H1 (cell line): ENCODE measurements around the gene UGT2B17. TPM values are rescaled to one million over a fixed set of nuclear protein-coding genes. Genes with fewer than 3 reads are reported as not detected.

Experiments
- CTCF ChIA-PET: fragments of 300-600 bp; sonication (Branson Sonifier 250); formaldehyde crosslinking; loops from one replicate; lab custom pipeline; 2021; ENCODE audit not compliant: partially characterized antibody; lab: Charles Lee
- POLR2A ChIA-PET: fragments of 300-600 bp; sonication (Branson Sonifier 250); formaldehyde crosslinking; loops from one replicate; lab custom pipeline; 2021; ENCODE audit warnings: inconsistent platforms; ENCODE audit not compliant: partially characterized antibody; lab: Charles Lee
- DNase-seq, 2 experiments: peaks; one replicate each; pipeline versions ENCODE4 v3.0.0 to v3.0.0-alpha.2; 2010 to 2022; ENCODE audit warnings: low spot score in 2 of 2, low read depth in 1 of 2, mixed read lengths in 1 of 2
- FAIRE-seq: peaks from 2 replicates; lab custom pipeline; 2011; peaks lifted over from hg19 to GRCh38; lab: Jason Lieb, UNC
- H2AFZ ChIP-seq: 2 replicates; pipeline ENCODE4 v1.8.1; 2012; ENCODE audit warnings: low read length, inconsistent platforms
- H2AK5ac ChIP-seq: 2 replicates; pipeline ENCODE4 v1.6.1; 2013; ENCODE audit warnings: low read depth, low read length
- H2BK120ac ChIP-seq: replicated peaks from 2 replicates; pipeline ENCODE3; 2013; ENCODE audit warnings: low read depth, low read length, inconsistent platforms
- H2BK12ac ChIP-seq: 2 replicates; pipeline ENCODE4 v1.6.1; 2013; ENCODE audit warnings: low read depth, low read length
- H2BK15ac ChIP-seq: 2 replicates; pipeline ENCODE4 v1.6.1; 2013; ENCODE audit warnings: low read length
- H2BK20ac ChIP-seq: 2 replicates; pipeline ENCODE4 v1.6.1; 2013; ENCODE audit warnings: low read length
- H2BK5ac ChIP-seq: 2 replicates; pipeline ENCODE4 v1.6.1; 2013; ENCODE audit warnings: low read depth, low read length
- H3K14ac ChIP-seq: 2 replicates; pipeline ENCODE4 v1.6.1; 2013; ENCODE audit warnings: inconsistent platforms; ENCODE audit not compliant: insufficient read length
- H3K18ac ChIP-seq: 2 replicates; pipeline ENCODE4 v1.6.1; 2013; ENCODE audit warnings: low read length; ENCODE audit errors: extremely low read depth
- H3K23ac ChIP-seq: 2 replicates; pipeline ENCODE4 v1.6.1; 2013; ENCODE audit warnings: inconsistent platforms; ENCODE audit not compliant: insufficient read length
- H3K23me2 ChIP-seq: 2 replicates; pipeline ENCODE4 v1.6.1; 2013; ENCODE audit warnings: low read depth, low read length
- H3K27ac ChIP-seq: 2 replicates; pipeline ENCODE4 v1.6.1; 2011; ENCODE audit warnings: low read depth, low read length, inconsistent platforms
- H3K27me3 ChIP-seq, 4 experiments: replicated peaks in 1 of 4; 1 replicate in 1 of 4; 2 replicates in 3 of 4; pipeline versions ENCODE4 v1.6.1 to v1.8.1; 2011 to 2013; ENCODE audit warnings: low read length in 3 of 4, mild to moderate bottlenecking in 3 of 4, inconsistent platforms in 2 of 4, mixed read lengths in 2 of 4, moderate library complexity in 1 of 4; ENCODE audit not compliant: control insufficient read depth in 3 of 4, insufficient read depth in 3 of 4; ENCODE audit errors: extremely low read depth in 1 of 4
- H3K36me3 ChIP-seq, 4 experiments: 2 replicates each; pipeline versions ENCODE4 v1.6.1 to v1.8.1; 2011 to 2013; ENCODE audit warnings: mild to moderate bottlenecking in 4 of 4, low read length in 3 of 4, moderate library complexity in 2 of 4, control low read depth in 1 of 4, inconsistent platforms in 1 of 4; ENCODE audit not compliant: insufficient read depth in 4 of 4, control insufficient read depth in 2 of 4
- H3K4ac ChIP-seq: replicated peaks from 2 replicates; pipeline ENCODE3; 2013; ENCODE audit warnings: low read length, low read depth, mixed read lengths, inconsistent platforms; ENCODE audit not compliant: insufficient read length
- H3K4me1 ChIP-seq, 4 experiments: replicated peaks in 1 of 4; 1 replicate in 1 of 4; 2 replicates in 3 of 4; pipeline versions ENCODE4 v1.6.1 to v1.8.1; 2011 to 2013; ENCODE audit warnings: low read length in 3 of 4, inconsistent platforms in 2 of 4, mixed read lengths in 1 of 4; ENCODE audit not compliant: insufficient read depth in 4 of 4, control insufficient read depth in 3 of 4
- H3K4me2 ChIP-seq, 2 experiments: 2 replicates each; pipeline versions ENCODE4 v1.6.1 to v1.8.1; 2011 to 2013; ENCODE audit warnings: low read depth in 2 of 2, low read length in 2 of 2, control low read depth in 1 of 2, inconsistent platforms in 1 of 2, mild to moderate bottlenecking in 1 of 2; ENCODE audit not compliant: insufficient read depth in 1 of 2
- H3K4me3 ChIP-seq, 4 experiments: fragments of 200-600, 300-600 bp in 1 of 4; sonication (generic), shearing (Covaris generic), sonication (Bioruptor Twin) in 1 of 4; 2 replicates each; pipeline versions ENCODE4 v1.5.1 to v1.8.1; 2011 to 2016; ENCODE audit warnings: low read length in 4 of 4, low read depth in 3 of 4, control low read depth in 2 of 4, inconsistent platforms in 2 of 4, mild to moderate bottlenecking in 2 of 4, mixed read lengths in 1 of 4, moderate library complexity in 1 of 4; ENCODE audit not compliant: insufficient read depth in 2 of 4; ENCODE audit errors: extremely low read depth in 1 of 4
- H3K56ac ChIP-seq: replicated peaks from 2 replicates; pipeline ENCODE3; 2013; ENCODE audit warnings: low read depth, mild to moderate bottlenecking, mixed read lengths, low read length, inconsistent platforms; ENCODE audit not compliant: insufficient read length
- H3K79me1 ChIP-seq: 2 replicates; pipeline ENCODE4 v1.6.1; 2013; ENCODE audit warnings: low read depth, low read length, control low read depth
- H3K79me2 ChIP-seq, 2 experiments: 2 replicates each; pipeline versions ENCODE4 v1.6.1 to v1.8.1; 2012 to 2013; ENCODE audit warnings: low read length in 2 of 2, mild to moderate bottlenecking in 2 of 2, inconsistent platforms in 1 of 2; ENCODE audit not compliant: insufficient read depth in 2 of 2, control insufficient read depth in 1 of 2
- H3K9ac ChIP-seq, 4 experiments: replicated peaks in 1 of 4; 1 replicate in 1 of 4; 2 replicates in 3 of 4; pipeline versions ENCODE4 v1.6.1 to v1.8.1; 2011 to 2013; ENCODE audit warnings: low read depth in 3 of 4, low read length in 3 of 4, control low read depth in 2 of 4, mild to moderate bottlenecking in 2 of 4, moderate library complexity in 2 of 4, inconsistent platforms in 1 of 4; ENCODE audit errors: extremely low read depth in 1 of 4
- H3K9me3 ChIP-seq, 2 experiments: 2 replicates each; pipeline versions ENCODE4 v1.6.1 to v1.8.1; 2012 to 2013; ENCODE audit warnings: mild to moderate bottlenecking in 2 of 2, moderate library complexity in 2 of 2, control low read depth in 1 of 2, inconsistent platforms in 1 of 2, low read depth in 1 of 2, low read length in 1 of 2, mixed read lengths in 1 of 2; ENCODE audit not compliant: insufficient read depth in 2 of 2
- H4K20me1 ChIP-seq, 2 experiments: replicated peaks in 1 of 2; 2 replicates each; pipeline versions ENCODE3 to v1.8.1; 2011 to 2013; ENCODE audit warnings: inconsistent platforms in 2 of 2, low read length in 2 of 2, mild to moderate bottlenecking in 1 of 2; ENCODE audit not compliant: insufficient read depth in 2 of 2, control insufficient read depth in 1 of 2
- H4K5ac ChIP-seq: 2 replicates; pipeline ENCODE4 v1.6.1; 2013; ENCODE audit warnings: low read length, low read depth, mixed read lengths, inconsistent platforms; ENCODE audit not compliant: insufficient read length
- H4K8ac ChIP-seq: 2 replicates; pipeline ENCODE4 v1.8.0; 2013; ENCODE audit warnings: mild to moderate bottlenecking, moderate library complexity, low read length, inconsistent platforms; ENCODE audit not compliant: insufficient read depth; ENCODE audit errors: extremely low read depth
- H4K91ac ChIP-seq: replicated peaks from 2 replicates; pipeline ENCODE3; 2013; ENCODE audit warnings: low read length, mixed read lengths, inconsistent platforms; ENCODE audit not compliant: insufficient read length
- CTCF ChIP-seq, 3 experiments: IDR thresholded peaks; 1 replicate in 2 of 3; 2 replicates in 1 of 3; pipeline versions ENCODE4 v1.5.1 to v1.6.1; 2011; ENCODE audit warnings: low read length in 3 of 3, mild to moderate bottlenecking in 3 of 3, inconsistent platforms in 2 of 3, low read depth in 1 of 3, moderate library complexity in 1 of 3; ENCODE audit not compliant: insufficient read depth in 1 of 3; ENCODE audit errors: control extremely low read depth in 1 of 3
- HDAC6 ChIP-seq: IDR thresholded peaks from one replicate; pipeline ENCODE4 v1.7.1; 2012; ENCODE audit warnings: low read depth, mild to moderate bottlenecking, inconsistent platforms, low read length, moderate library complexity
- NANOG ChIP-seq: IDR thresholded peaks from 2 replicates; pipeline ENCODE4 v1.6.1; 2011; ENCODE audit warnings: low read length, low read depth, mild to moderate bottlenecking, inconsistent platforms; ENCODE audit not compliant: insufficient read depth, poor library complexity, severe bottlenecking
- RAD21 ChIP-seq, 2 experiments: IDR thresholded peaks in 1 of 2; conservative IDR thresholded peaks in 1 of 2; 2 replicates each; pipeline ENCODE4 v1.6.1; 2011; ENCODE audit warnings: low read depth in 2 of 2, low read length in 2 of 2, improper control_type of control experiment in 1 of 2, inconsistent platforms in 1 of 2, mild to moderate bottlenecking in 1 of 2, moderate library complexity in 1 of 2
- SAP30 ChIP-seq: fragments of 300-600 bp; sonication (generic); IDR thresholded peaks from 2 replicates; pipeline ENCODE4 v1.7.1; 2012; ENCODE audit warnings: low read length, moderate library complexity, mild to moderate bottlenecking, inconsistent platforms; ENCODE audit not compliant: insufficient read depth, insufficient replicate concordance
- YY1 ChIP-seq: IDR thresholded peaks from 2 replicates; pipeline ENCODE4 v1.6.1; 2011; ENCODE audit warnings: low read depth, mild to moderate bottlenecking, low read length
- WGBS, 2 experiments: shearing (Covaris generic) in 1 of 2; methylation state at CpG; one replicate each; pipeline versions ENCODE4 v1.1.6 to v1.1.7; 2013 to 2015; ENCODE audit warnings: low lambda C conversion rate in 2 of 2, mixed read lengths in 2 of 2, inconsistent platforms in 1 of 2, low coverage in 1 of 2, missing lambda C conversion rate in 1 of 2; ENCODE audit not compliant: insufficient replicate concordance in 2 of 2, insufficient coverage in 1 of 2, insufficient read length in 1 of 2; ENCODE audit errors: extremely low coverage in 1 of 2, missing lambda C conversion rate in 1 of 2; 5-methylcytosine and 5-hydroxymethylcytosine counted together
- polyA plus RNA-seq, 7 experiments: library from polyadenylated mRNA; depleted of rRNA in 3 of 7; stranded (reverse) in 5 of 7; unstranded in 2 of 7; fragments of >200 nt in 5 of 7; fragments of 200-250 nt in 2 of 7; gene quantifications; 1 replicate in 5 of 7; 2 replicates in 1 of 7; 4 replicates in 1 of 7; pipeline versions ENCODE4 v1.2.1 to v1.2.3, GENCODE V29; 2011 to 2013; ENCODE audit warnings: missing spikeins in 2 of 7, mixed read lengths in 2 of 7
- total RNA-seq: library from RNA; stranded (reverse); fragmentation: NEBNext Ultra II Directional; extraction: Animal tissue kit (Norgen Biotek cat#: 25700); gene quantifications from 2 replicates; pipeline ENCODE4 v1.2.1, GENCODE V29; 2021

Gene UGT2B17
- total and polyA plus RNA-seq, 2 of the 8 experiments (the other 6 are each of a cell fraction or from before 2014, with no cell fraction given) = not detected

GRCh38 chr4:68498413-68499007 lies 77.6 kb downstream of the UGT2B17 start:
- no peak overlapping the region for H2BK15ac ChIP-seq
- DNase-seq (peak; percentile 10 to 65), FAIRE-seq (peak; percentile 87)
- no peak overlapping the region for H2BK20ac ChIP-seq
- no peaks in the 10 kb centered on the region for H3K23me2 ChIP-seq
- no peak overlapping the region for H2BK5ac ChIP-seq
- H3K4ac ChIP-seq = no peak overlapping the region
- no peak overlapping the region for H3K18ac ChIP-seq
- H2BK120ac ChIP-seq = no peak overlapping the region
- H3K23ac ChIP-seq = no peak overlapping the region
- no peaks in the 10 kb centered on the region for H3K79me1 ChIP-seq
- no peaks in the 10 kb centered on the region for H3K9me3 ChIP-seq
- H4K5ac ChIP-seq = no peak overlapping the region
- POLR2A ChIA-PET = no interaction called here
- H3K4me1 ChIP-seq = peaks cover 0 to 4% (median 0%) of the 10 kb centered on the region in 4 experiments; a peak in 1 of 7 replicates
- CTCF ChIA-PET = interaction anchor here (0.6 to 2.1 kb wide), 33 partner anchors 10 to 837 kb away, joined by 3 to 16 read pairs (median 3); no protein-coding TSS in a partner anchor
- H3K27ac ChIP-seq = no peak overlapping the region
- no peak overlapping the region for H4K91ac ChIP-seq
- no peak overlapping the region for H3K9ac ChIP-seq
- no peak overlapping the region for H2BK12ac ChIP-seq
- no peaks in the 10 kb centered on the region for H4K20me1 ChIP-seq
- no peaks in the 10 kb centered on the region for H3K36me3 ChIP-seq
- no peak overlapping the region for H4K8ac ChIP-seq
- H3K79me2 ChIP-seq = no peaks in the 10 kb centered on the region
- peaks cover 0 to 1% (median 0%) of the 10 kb centered on the region in 4 experiments; a peak in 1 of 7 replicates for H3K27me3 ChIP-seq
- TF ChIP-seq SAP30 (no peak), CTCF (IDR thresholded peaks at IDR 0.05; ENCODE audit: control extremely low read depth in 1 of 3, insufficient read depth in 1 of 3, low read depth in 1 of 3, low read length in 3 of 3) (peak in 2 of 3 experiments; percentile 76 to 78; a peak in 3 of 4 replicates), HDAC6 (no peak), NANOG (peak; percentile 8), YY1 (peak; percentile 52; the same call in 1 of the 2 replicates), RAD21 (IDR thresholded peaks at IDR 0.05 in 1 of 2, conservative IDR thresholded peaks at IDR 0.05 in 1 of 2; ENCODE audit: low read depth in 2 of 2, low read length in 2 of 2) (peak; percentile 97 to 99)
- 40% methylated on average over 5 of the region's 5 CpGs; no CpG with 5 or more reads in 1 of the 2 experiments for WGBS, 2 experiments
- no peak overlapping the region for H3K14ac ChIP-seq
- H3K4me2 ChIP-seq = no peak overlapping the region
- H2AFZ ChIP-seq = no peak overlapping the region
- no peak overlapping the region for H3K56ac ChIP-seq
- H2AK5ac ChIP-seq = no peak overlapping the region
- H3K4me3 ChIP-seq = no peak overlapping the region
